Nucleus accumbens (tissue), 56 donors: ENCODE measurements around the gene ABCG8.

ENCODE experiments used
- DNase-seq, 56 donors: peaks; one replicate each; lab custom pipeline; 2025; lab: John Stamatoyannopoulos, UW

Gene ABCG8

DNA sequence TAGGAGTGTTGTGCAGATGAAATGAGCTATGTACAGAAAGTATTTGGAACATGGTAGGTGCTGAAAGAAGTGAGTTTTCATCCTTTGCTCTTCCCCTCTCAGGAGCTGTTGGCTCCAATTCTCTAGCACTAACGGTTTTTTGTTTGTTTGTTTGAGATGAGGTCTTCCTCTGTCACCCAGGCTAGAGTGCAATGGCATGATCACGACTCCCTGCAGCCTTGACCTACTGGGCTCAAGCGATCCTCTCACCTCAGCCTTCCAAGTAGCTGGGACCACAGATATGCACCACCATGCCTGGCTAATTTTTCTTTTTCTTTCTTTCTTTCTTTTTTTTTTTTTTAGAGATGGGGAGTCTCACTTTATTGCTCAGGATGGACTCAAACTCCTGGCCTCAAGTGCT lies 12.9 kb upstream of the ABCG8 start:
- DNase-seq: no peak

DNA sequence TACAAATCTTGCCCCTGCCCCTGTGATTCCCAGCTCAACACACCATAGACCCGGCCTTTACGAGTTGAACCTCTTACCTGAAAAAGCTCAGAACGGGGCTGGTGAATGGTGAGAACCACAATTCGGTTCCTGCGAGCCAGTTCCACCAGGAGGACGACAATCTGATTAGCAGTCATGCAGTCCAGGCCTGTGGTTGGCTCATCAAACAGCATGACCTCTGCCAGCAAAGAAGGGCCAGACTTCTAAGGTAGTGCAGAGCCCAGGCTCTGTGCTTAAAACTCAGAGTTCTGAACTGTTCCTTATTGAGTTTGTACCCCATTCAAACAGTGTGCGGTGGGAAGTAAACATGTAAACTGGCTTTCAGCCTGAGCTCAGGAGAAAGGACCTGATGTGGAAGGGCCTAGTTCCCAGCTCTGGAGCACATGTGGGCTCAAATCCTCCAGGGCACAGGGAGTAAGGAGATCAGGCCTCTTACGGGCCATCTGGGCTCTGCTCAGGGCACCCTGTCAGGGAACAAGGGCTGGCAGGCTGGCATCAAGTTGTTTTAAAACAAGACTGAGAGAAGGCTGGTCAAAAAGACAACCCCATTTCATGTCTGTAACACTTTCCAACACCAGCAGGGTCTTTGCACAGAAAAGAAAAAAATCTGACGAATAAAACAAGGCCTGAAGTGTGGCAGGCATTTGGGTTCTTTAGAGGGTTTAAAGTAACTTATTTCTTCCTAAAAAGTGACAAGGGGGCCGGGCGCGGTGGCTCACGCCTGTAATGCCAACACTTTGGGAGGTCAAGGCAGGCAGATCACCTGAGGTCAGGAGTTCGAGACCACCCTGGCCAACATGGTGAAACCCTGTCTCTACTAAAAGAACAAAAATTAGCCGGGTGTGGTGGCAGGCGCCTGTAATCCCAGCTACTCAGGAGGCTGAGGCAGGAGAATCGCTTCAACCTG lies 12.2 kb upstream of the ABCG8 start:
- DNase-seq: no peak

DNA sequence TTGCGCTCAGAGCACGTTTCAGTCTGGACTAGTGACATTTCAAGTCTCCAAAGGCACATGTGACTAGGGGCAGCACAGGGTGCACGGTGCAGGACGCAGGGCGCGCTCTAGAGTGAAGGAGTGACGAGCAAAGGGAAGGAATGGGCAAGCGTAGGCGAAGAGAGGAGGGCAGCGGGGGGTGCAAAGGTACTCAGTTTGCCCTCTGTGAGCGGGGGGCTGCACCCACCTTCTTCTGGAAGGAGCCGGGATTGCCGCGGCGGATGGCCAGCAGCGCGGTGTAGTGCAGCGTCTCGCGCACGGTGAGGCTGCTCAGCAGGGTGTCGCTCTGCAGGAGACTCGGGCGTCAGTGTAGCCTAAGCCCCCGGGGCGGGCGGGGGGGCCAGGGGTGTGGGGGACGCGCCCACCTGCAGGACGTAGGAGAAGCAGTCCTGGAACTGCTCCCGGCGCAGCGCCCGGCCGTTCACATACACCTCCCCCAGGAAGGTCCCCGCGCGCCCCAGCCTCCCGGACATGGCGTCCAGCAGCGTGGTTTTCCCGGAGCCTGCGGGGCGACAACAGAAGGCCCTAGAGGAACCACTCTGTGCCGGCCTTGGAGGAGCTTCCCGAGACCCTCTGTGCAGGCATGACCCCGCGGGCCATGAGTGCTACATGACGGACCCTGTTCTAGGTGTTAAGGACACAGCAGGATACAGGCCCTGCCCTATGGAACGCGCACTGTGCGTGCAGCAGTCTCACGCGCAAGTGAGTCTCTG lies 7.1 kb upstream of the ABCG8 start:
- DNase-seq: peak in 2 of 56 donors; percentile 12 to 47

DNA sequence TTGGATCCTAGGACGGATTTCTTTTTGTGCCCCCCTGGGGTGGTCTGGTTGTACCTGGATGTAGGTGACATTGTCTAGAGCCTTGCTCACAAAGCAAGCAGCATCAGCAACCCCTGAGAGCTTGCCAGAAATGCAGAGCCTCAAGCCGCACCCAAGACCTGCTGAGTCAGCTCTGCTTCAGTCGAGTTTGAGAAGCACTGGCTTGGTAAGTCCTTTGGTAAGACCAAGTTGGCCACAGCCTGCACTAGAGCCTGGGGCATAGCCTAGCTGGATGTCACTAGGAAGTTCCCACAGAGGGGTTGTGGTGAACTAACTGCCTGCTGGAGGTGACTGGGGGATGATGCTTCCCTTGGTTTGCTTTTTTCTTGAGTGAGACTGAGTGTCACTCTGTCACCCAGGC lies 6.3 kb upstream of the ABCG8 start:
- DNase-seq: no peak

DNA sequence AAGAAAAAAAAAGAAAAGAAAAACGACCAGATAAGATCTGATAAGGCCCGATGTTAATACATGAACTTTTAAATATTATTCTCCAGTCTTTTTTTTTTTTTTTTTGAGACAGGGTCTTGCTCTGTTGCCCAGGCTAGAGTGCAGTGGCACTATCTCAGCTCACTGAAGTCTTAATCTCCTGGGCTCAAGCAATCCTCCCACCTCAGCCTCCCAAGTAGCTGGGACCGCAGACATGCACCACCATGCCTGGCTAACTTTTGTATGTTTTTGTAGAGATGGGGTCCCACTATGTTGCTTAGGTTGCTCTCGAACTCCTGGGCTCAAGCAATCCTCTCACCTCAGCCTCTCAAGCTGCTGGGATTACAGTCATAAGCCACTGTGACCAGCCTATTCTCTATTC lies 1.7 kb upstream of the ABCG8 start:
- DNase-seq: no peak

DNA sequence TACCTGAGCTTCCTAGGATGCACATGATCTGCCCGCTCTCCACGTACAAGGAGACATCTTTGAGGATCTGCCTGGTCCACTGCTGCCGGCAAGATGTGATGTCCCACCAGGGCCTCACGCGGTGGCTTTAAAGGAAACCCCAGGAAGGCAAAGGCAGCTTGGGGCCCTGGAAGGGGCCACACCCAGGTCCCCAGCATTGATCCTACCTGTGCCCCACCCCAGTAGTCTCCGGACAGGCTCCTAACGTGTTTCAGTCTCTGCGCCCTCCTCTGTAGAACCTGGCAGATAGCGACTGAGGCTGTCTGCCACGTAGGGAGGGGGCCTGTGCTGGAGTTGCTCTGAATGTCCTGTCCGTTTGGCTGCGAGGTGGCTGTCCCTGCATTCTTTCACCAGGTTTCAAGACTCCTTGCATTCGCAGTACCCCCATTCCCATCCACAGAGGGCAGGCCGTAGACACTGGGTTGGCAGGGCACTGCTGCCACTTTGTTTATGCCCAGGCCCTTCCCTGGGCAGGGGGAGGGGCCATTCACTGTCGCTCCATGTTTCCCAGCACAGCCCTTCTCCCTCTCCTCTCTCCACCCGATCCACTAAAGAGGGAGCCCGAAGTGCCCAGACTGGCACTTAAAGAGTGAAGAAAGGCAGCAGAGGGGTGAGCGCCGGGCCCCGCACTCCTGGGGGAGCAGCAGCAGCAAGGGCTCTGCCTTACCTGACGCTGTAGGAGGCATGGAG lies 776 bp upstream of the ABCG8 start:
- DNase-seq: no peak

DNA sequence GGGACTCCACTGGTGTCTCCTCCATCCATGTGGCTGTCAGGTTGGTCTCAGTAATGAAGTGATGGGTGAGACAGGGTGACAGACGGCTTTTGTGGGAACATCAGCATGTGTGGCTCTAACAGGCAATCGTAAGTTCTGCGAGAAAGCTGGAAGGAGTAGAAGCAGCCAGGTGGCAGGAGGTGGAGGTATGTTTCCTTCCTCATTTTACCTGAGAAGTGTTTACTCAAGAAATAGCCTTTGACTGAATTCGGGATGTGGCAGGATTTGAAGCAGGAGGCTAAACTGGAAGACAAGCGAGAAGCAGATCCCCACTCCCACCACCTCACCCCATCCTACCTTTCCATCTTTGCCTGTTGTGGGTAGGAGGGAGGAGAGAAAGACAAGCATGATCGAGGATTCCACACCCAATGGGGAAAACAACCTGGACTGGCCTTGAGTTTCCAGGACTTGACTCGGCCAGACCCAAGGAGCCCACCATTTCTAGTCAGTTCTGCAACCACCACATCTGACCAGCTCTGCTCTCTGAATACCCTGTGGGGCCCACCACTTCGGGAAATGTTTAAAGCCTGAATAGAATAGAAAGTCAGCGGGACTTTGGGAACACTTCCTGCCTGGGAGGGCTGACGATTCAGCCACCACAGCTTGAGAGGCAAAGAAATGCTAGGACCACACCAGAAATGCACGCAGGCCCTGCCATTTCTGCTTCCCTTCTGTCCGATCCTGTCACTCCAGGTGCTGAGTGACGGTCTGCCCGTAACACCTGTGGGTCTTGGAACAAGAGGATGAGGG lies 1.2 kb downstream of the ABCG8 start:
- DNase-seq: no peak

DNA sequence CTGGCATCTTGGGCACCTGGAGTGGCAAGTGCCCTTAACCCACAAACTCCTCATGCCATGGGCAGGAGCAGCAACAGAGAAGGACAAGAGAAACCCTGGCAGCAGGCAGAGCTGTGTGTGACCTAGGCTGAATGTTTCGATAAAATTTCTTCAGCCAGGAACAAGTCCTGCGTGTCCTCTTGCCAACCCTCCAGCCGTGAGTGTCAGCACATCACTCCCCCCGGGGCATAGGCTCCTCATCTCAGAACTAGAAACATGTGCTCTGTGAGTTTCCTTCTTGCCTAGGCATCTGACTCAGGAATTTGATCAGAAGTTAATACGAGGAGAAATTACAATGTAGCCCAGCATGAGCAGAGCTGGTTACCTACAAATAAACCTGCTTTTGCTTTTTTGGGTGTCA lies 2.2 kb downstream of the ABCG8 start:
- no peak for DNase-seq

DNA sequence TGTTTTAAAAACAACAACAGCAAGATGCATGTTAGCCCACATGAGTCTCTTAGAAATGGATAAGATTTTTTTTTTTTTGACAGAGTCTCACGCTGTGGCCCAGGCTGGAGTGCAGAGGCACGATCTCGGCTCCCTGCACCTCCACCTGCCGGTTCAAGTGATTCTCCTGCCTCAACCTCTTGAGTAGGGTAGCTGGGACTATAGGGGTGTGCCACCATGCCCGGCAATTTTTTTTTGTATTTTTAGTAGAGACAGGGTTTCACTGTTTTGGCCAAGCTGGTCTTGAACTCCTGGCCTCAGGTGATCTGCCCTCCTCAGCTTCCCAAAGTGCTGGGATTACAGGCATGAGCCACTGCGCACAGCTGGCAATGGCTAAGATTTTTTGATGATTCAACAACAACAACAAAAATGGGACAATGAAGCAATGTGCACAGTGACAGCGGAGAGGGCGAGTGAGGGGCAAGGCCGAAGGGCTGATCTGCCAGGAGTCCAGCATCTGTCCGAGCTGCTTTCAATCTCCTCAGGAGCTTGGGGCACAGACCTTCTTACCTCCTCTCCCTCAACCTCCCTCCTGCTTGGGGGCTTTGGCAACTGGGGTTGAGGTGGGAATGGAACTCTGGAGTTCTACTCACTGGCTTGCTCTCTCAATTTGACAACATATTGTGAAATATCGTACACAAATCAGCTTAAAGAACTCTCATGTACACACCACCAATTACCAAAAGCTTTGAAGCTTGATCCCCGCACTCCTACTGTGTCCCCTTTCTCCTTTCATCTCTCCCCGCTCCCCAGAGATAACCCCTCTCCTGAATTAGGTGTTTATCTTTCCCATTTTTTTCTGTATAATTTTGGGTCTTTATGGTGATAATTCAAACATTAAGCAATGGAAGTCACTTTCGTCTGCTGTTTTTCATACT lies 3.4 kb downstream of the ABCG8 start:
- no peak for DNase-seq

DNA sequence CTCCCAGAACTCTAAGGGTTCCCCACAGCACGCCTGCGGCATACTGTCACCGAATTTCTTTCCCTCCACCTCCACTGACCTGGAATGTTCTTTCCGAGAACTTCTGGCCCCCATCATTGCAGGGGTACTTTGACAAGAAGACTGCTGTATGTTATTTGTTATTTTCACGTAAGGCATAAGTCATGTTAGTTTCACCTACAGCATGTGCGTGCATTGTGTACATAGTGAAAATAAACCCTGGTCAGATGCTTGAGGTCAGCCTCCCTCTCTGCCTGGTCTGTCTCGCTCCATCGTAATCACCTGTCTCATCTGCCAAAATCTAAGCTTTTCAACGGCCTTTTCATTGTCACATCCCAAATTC lies 4.1 kb downstream of the ABCG8 start:
- no peak for DNase-seq

DNA sequence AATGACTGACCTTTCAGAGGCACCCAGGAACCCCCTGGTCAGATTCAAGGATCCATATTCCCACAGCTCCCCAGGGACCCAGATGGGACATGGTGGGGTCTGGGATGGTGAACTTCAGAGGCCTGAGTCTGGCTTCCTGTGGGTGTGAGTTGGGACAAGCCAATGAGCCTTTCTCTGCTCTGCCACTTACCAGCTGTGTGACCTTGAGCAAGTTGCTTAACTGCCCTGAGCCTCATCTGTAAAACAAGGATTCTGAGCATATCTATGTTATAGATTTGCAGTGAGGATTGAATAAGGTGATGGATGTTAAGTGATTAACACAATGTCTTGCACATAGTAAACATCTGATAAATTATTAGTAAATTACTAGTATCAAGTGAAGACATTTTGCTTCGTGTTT lies 6.4 kb downstream of the ABCG8 start:
- no peak for DNase-seq

DNA sequence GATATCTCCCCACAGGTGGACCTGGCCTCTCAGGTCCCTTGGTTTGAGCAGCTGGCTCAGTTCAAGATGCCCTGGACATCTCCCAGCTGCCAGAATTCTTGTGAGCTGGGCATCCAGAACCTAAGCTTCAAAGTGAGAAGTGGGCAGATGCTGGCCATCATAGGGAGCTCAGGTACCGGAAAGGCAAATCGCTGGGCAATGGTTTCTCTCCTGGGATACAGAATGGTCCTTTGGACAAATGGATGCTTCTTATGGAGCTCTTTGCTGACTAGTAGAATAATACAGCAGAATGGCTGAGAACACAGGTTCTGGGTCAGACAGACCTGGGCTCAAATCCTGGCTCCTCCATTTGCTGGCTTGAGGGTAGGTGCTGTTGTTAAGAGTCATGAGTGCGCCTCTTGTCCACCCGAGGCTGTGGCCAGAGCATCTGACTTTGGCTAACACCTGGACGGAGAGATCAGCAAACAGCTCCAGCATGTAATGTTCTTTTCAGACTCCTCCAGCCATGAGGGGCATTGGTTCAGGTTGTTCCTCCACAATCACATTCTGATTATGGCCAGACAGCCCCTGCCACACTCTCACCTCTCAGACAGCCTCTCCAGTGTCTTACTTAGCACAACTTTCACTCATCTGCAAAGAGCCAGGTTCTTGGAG lies 7.5 kb downstream of the ABCG8 start:
- DNase-seq: no peak

DNA sequence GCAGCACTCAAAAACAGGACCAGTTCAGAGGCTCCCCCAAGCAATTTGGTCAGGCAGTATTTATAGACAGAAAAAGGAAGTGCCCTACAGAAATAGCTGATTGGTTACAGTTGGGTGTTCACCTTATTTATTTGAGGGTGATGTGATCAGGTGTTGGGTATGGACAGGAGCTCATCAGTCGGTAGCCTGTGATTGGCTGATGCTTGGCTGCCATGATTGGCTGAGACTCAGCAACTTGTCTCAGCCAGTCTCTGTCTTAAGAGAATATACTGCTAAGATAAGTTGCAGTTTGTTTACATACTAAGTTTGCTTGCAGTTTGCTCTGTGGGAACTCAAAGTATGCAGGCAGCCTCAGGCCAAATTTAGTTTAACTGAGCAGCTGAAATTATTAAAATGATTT lies 9.4 kb downstream of the ABCG8 start:
- no peak for DNase-seq

DNA sequence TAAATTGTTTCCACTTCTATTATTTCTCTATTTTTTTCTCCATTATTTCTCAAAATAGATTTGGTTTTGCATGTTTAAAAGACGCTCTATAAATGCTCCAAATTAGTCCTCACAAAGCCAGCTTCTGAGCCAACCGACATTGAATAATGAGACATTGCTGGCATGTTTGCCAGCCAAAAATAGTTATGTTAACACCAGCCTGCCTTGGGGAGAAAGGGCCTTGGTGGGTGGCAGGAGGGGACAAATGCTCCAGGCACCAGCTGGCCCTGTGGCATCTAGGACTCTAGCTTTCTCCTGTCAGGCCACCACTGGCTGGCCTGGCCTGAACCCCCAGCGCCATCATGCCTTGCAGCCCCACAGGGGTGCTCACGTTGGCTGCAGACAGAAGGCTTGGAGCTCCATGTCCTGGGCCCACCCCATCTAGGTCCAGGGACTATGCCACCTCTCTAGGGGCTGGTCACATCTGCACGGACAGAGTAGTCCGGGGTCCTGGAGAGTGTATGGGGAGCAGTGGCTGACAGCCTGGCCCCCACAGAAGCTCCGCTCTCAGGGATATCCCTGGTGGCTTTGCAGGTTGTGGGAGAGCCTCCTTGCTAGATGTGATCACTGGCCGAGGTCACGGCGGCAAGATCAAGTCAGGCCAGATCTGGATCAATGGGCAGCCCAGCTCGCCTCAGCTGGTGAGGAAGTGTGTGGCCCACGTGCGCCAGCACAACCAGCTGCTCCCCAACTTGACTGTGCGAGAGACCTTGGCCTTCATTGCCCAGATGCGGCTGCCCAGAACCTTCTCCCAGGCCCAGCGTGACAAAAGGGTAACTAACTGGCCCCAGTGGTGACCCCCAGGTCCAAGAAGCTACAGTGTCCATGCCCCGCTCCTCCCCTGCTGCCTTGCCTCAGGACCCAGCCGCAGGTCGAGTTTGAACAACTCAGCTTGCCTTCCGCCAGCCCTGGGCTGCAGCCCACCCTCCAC lies 12.5 kb downstream of the ABCG8 start:
- DNase-seq: no peak

DNA sequence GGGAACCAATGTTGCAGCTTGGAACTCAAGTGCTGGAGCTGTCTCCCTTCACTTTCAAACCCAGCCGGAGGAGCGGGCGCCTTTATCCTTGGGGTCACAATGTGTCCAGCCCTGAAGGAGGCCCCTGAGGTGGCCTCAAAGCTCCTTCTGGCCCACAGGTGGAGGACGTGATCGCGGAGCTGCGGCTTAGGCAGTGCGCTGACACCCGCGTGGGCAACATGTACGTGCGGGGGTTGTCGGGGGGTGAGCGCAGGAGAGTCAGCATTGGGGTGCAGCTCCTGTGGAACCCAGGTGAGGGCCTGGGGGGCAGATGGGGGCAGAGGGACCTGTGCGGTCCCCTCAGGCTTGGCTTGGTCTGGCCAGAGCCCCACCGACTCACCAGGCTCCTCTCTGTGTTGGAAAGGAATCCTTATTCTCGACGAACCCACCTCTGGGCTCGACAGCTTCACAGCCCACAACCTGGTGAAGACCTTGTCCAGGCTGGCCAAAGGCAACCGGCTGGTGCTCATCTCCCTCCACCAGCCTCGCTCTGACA lies 13.5 kb downstream of the ABCG8 start:
- no peak for DNase-seq

DNA sequence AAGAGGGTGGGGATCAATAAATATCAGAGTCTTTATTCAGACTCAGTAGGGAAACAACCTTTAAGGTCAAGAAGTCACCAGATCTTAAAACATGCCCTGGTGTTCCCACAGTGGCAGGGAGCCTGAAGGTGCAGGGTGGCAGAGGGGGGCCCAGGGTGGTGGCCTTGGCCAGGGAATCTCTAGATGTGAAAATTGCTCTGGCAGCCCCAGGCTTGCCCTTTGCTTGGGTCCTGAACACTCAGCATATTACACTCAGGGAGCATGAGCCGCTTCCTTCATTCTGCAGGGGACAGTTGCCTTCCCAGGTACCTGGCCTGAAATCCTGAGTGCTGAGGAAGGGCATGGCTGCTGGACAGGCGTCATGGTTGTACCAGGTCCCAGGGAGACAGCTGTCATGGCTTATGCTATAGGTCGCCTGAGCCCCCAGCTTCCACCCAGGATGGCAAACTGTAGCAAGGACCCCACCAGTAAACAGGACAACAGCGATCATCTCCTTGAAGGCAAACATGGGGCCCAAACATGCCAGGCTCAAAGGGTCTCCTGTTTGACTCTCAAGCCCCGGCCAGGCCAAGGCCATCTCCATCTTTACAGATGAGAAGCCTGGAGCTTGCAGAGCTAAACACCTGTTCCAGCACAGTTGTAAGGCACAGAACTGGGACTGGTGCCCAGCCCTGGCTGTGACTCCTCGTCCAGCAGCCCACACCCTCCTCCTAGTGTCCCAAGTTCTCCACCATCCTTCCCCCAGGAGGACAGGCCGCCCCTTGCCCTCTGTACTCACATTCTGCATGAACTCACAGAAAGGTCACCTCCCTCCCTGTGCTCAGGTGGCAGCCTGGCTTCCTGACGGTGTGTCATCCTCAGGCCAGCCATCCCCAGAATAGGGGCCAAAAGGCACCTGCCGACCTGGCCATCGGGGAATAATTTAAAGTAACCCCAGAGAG lies 14.6 kb downstream of the ABCG8 start:
- no peak for DNase-seq
